H9 (cell line): Measurements from ENCODE around the gene USP12. TPM values are rescaled to one million over a fixed set of nuclear protein-coding genes. Genes with fewer than 3 reads are reported as not detected.

ENCODE experiments used
- DNase-seq: peaks from one replicate; pipeline ENCODE4 v3.0.0-alpha.2; 2017
- H2AFZ ChIP-seq: one replicate; pipeline ENCODE4 v1.6.1; 2013; ENCODE audit warnings: mild to moderate bottlenecking, low read length, control low read depth, moderate library complexity
- H2AK5ac ChIP-seq: 2 replicates; pipeline ENCODE4 v1.6.1; 2013; ENCODE audit warnings: low read length, control low read depth, mixed read lengths; ENCODE audit not compliant: insufficient read length
- H2BK120ac ChIP-seq: one replicate; pipeline ENCODE4 v1.6.1; 2013; ENCODE audit warnings: low read depth, mild to moderate bottlenecking, low read length, control low read depth, inconsistent platforms; ENCODE audit not compliant: poor library complexity, severe bottlenecking
- H2BK12ac ChIP-seq: 2 replicates; pipeline ENCODE4 v1.6.1; 2013; ENCODE audit warnings: low read length, control low read depth, mixed read lengths, low read depth; ENCODE audit not compliant: insufficient read length
- H2BK15ac ChIP-seq: 2 replicates; pipeline ENCODE4 v1.6.1; 2013; ENCODE audit warnings: low read depth, low read length, control low read depth
- H2BK20ac ChIP-seq: one replicate; pipeline ENCODE4 v1.6.1; 2013; ENCODE audit warnings: low read depth, mild to moderate bottlenecking, low read length, control low read depth, inconsistent platforms; ENCODE audit not compliant: poor library complexity, severe bottlenecking
- H2BK5ac ChIP-seq: 2 replicates; pipeline ENCODE4 v1.6.1; 2013; ENCODE audit warnings: low read length, control low read depth, mixed read lengths; ENCODE audit not compliant: insufficient read length
- H3K14ac ChIP-seq: 2 replicates; pipeline ENCODE4 v1.6.1; 2013; ENCODE audit warnings: low read length, control low read depth; ENCODE audit not compliant: insufficient read depth
- H3K18ac ChIP-seq: 2 replicates; pipeline ENCODE4 v1.6.1; 2013; ENCODE audit warnings: low read depth, mild to moderate bottlenecking, mixed read lengths, low read length, control low read depth; ENCODE audit not compliant: insufficient read length
- H3K23ac ChIP-seq: 2 replicates; pipeline ENCODE4 v1.6.1; 2013; ENCODE audit warnings: low read length, control low read depth, mixed read lengths, low read depth; ENCODE audit not compliant: insufficient read length
- H3K23me2 ChIP-seq: 2 replicates; pipeline ENCODE4 v1.6.1; 2013; ENCODE audit warnings: low read depth, mild to moderate bottlenecking, mixed read lengths, low read length, control low read depth; ENCODE audit not compliant: insufficient read length, poor library complexity, severe bottlenecking
- H3K27ac ChIP-seq: 2 replicates; pipeline ENCODE4 v1.5.1; 2013; ENCODE audit warnings: low read length, control low read depth, mixed read lengths, low read depth; ENCODE audit not compliant: insufficient read length
- H3K27me3 ChIP-seq: 2 replicates; pipeline ENCODE4 v1.6.1; 2013; ENCODE audit warnings: low read length, control low read depth, inconsistent platforms; ENCODE audit not compliant: insufficient read depth
- H3K4ac ChIP-seq: 2 replicates; pipeline ENCODE4 v1.6.1; 2013; ENCODE audit warnings: low read depth, mild to moderate bottlenecking, control low read depth, inconsistent platforms, low read length, moderate library complexity
- H3K4me1 ChIP-seq: 2 replicates; pipeline ENCODE4 v1.6.1; 2013; ENCODE audit warnings: low read length, control low read depth, inconsistent platforms; ENCODE audit not compliant: insufficient read depth
- H3K4me2 ChIP-seq: 2 replicates; pipeline ENCODE4 v1.6.1; 2013; ENCODE audit warnings: low read length, control low read depth, mixed read lengths; ENCODE audit not compliant: insufficient read length, insufficient read depth
- H3K56ac ChIP-seq: 2 replicates; pipeline ENCODE4 v1.6.1; 2013; ENCODE audit warnings: low read depth, mild to moderate bottlenecking, mixed read lengths, low read length, control low read depth; ENCODE audit not compliant: insufficient read length
- H3K79me1 ChIP-seq: 2 replicates; pipeline ENCODE4 v1.6.1; 2013; ENCODE audit warnings: low read depth, mild to moderate bottlenecking, moderate library complexity, low read length, control low read depth, inconsistent platforms; ENCODE audit not compliant: insufficient read depth, poor library complexity, severe bottlenecking
- H3K79me2 ChIP-seq: 2 replicates; pipeline ENCODE4 v1.6.1; 2013; ENCODE audit warnings: low read length, control low read depth, inconsistent platforms; ENCODE audit not compliant: insufficient read depth
- H3K9ac ChIP-seq: 2 replicates; pipeline ENCODE4 v1.6.1; 2013; ENCODE audit warnings: low read length, control low read depth, mixed read lengths; ENCODE audit not compliant: insufficient read length; ENCODE audit errors: extremely low read depth
- H3K9me3 ChIP-seq: one replicate; pipeline ENCODE4 v1.6.1; 2013; ENCODE audit warnings: low read depth, low read length, inconsistent platforms; ENCODE audit not compliant: control insufficient read depth
- H3T11ph ChIP-seq: one replicate; pipeline ENCODE4 v1.6.1; 2013; ENCODE audit warnings: mild to moderate bottlenecking, low read length, control low read depth, inconsistent platforms
- H4K20me1 ChIP-seq: one replicate; pipeline ENCODE4 v1.6.1; 2013; ENCODE audit not compliant: control insufficient read depth, insufficient read length, insufficient read depth
- H4K5ac ChIP-seq: 2 replicates; pipeline ENCODE4 v1.6.1; 2013; ENCODE audit warnings: low read depth, mild to moderate bottlenecking, mixed read lengths, low read length, control low read depth; ENCODE audit not compliant: insufficient read length
- H4K8ac ChIP-seq: replicated peaks from 2 replicates; pipeline ENCODE4 v1.6.1; 2013; ENCODE audit warnings: low read length, control low read depth, mixed read lengths, low read depth; ENCODE audit not compliant: insufficient read length
- H4K91ac ChIP-seq: 2 replicates; pipeline ENCODE4 v1.6.1; 2013; ENCODE audit warnings: low read depth, mild to moderate bottlenecking, moderate library complexity, mixed read lengths, low read length, control low read depth; ENCODE audit not compliant: insufficient read length
- H3K27ac Mint-ChIP-seq, 3 experiments: 2 replicates in 2 of 3; 3 replicates in 1 of 3; pipeline ENCODE4 v1.8.0; 2020 to 2021; ENCODE audit warnings: mixed read lengths in 3 of 3, mild to moderate bottlenecking in 1 of 3, moderate library complexity in 1 of 3
- H3K27me3 Mint-ChIP-seq: 2 replicates; pipeline ENCODE4 v1.8.0; 2021; ENCODE audit warnings: low read depth, mild to moderate bottlenecking, moderate library complexity, mixed read lengths
- H3K36me3 Mint-ChIP-seq, 3 experiments: 2 replicates in 2 of 3; 3 replicates in 1 of 3; pipeline ENCODE4 v1.8.0; 2020 to 2021; ENCODE audit warnings: low read depth in 3 of 3, mixed read lengths in 3 of 3; ENCODE audit not compliant: insufficient read depth in 1 of 3
- H3K4me1 Mint-ChIP-seq, 2 experiments: 2 replicates each; pipeline ENCODE4 v1.8.0; 2020; ENCODE audit warnings: mixed read lengths in 2 of 2
- H3K4me3 Mint-ChIP-seq, 2 experiments: 2 replicates in 1 of 2; 3 replicates in 1 of 2; pipeline ENCODE4 v1.8.0; 2020 to 2021; ENCODE audit warnings: mild to moderate bottlenecking in 2 of 2, mixed read lengths in 2 of 2, moderate library complexity in 1 of 2
- H3K9me3 Mint-ChIP-seq, 2 experiments: 2 replicates in 1 of 2; 3 replicates in 1 of 2; pipeline ENCODE4 v1.8.0; 2020; ENCODE audit warnings: mild to moderate bottlenecking in 2 of 2, mixed read lengths in 2 of 2, moderate library complexity in 1 of 2
- WGBS: extraction: QIAGEN DNeasy Blood & Tissue Kit; methylation state at CpG from one replicate; pipeline ENCODE4 v1.1.7; 2013; ENCODE audit warnings: missing lambda C conversion rate, low lambda C conversion rate, mixed read lengths; ENCODE audit not compliant: insufficient read length; ENCODE audit errors: extremely low coverage; 5-methylcytosine and 5-hydroxymethylcytosine counted together
- total RNA-seq: library from RNA; stranded (reverse); gene quantifications from 2 replicates; pipeline ENCODE4 v1.2.1, GENCODE V29; 2021
- TF ChIP-seq, protein P1 (sequence below): fragments of 200-600 bp; sonication (generic); conservative IDR thresholded peaks from 3 replicates; pipeline ENCODE4 v1.8.0; 2021; ENCODE audit warnings: antibody characterized with exemption, mild to moderate bottlenecking

The USP12 gene
- total RNA-seq, 1 experiment from 2014 or later, result 24.8 TPM

DNA sequence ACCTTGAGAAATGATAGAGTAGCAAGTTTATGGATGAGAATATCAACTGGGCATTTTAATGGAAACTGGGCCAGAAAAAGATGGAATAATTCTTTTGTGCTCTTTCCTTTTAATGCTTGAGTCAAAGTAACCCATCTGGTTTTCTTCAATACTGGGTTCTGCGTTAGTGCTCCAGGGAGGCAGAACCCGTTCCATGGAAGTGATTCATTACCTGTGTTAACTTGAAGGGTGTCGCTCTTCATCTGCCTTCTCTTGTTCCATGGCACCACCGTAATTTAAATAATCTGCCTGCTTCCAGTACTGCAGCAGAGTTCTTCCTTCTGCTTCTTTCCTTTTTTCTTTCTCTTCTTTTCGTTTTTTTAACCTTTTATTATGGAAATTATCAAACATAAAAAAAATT, 14.7 kb upstream of the USP12 start:
- no peak overlapping the region for H2BK5ac ChIP-seq
- no peak overlapping the region for H2BK120ac ChIP-seq
- no peaks in the 10 kb centered on the region; the same call in 1 of the 2 replicates for H3K27me3 Mint-ChIP-seq
- H3K27ac ChIP-seq, result no peak overlapping the region
- no peak overlapping the region for H3K56ac ChIP-seq
- no peak for DNase-seq
- no peak overlapping the region for H4K8ac ChIP-seq
- H3K27me3 ChIP-seq, result no peaks in the 10 kb centered on the region
- no peaks in the 10 kb centered on the region for H3K79me2 ChIP-seq
- H3K27ac Mint-ChIP-seq, result 0 out of 7 replicates have a peak overlapping the region, but pooled peaks of 2 of the 3 experiments have one; percentile 6 to 7
- H3K9ac ChIP-seq, result no peak overlapping the region
- H3K9me3 Mint-ChIP-seq, result no peaks in the 10 kb centered on the region
- no peak overlapping the region for H3T11ph ChIP-seq
- no peak overlapping the region for H3K4me2 ChIP-seq
- H3K23me2 ChIP-seq, result no peaks in the 10 kb centered on the region
- H3K9me3 ChIP-seq, result no peaks in the 10 kb centered on the region
- H2BK20ac ChIP-seq, result no peak overlapping the region
- no peak overlapping the region for H2AK5ac ChIP-seq
- H4K5ac ChIP-seq, result no peak overlapping the region
- no peaks in the 10 kb centered on the region for H4K20me1 ChIP-seq
- H3K4ac ChIP-seq, result no peak overlapping the region
- no peak overlapping the region for H2BK15ac ChIP-seq
- peaks cover 3 to 8% of the 10 kb centered on the region in 2 experiments; a peak in 3 of 4 replicates for H3K4me1 Mint-ChIP-seq
- no peaks in the 10 kb centered on the region; the same call in 1 of the 2 replicates for H3K4me1 ChIP-seq
- H3K14ac ChIP-seq, result no peak overlapping the region
- no peak overlapping the region for H3K23ac ChIP-seq
- TF ChIP-seq, protein P1, sequence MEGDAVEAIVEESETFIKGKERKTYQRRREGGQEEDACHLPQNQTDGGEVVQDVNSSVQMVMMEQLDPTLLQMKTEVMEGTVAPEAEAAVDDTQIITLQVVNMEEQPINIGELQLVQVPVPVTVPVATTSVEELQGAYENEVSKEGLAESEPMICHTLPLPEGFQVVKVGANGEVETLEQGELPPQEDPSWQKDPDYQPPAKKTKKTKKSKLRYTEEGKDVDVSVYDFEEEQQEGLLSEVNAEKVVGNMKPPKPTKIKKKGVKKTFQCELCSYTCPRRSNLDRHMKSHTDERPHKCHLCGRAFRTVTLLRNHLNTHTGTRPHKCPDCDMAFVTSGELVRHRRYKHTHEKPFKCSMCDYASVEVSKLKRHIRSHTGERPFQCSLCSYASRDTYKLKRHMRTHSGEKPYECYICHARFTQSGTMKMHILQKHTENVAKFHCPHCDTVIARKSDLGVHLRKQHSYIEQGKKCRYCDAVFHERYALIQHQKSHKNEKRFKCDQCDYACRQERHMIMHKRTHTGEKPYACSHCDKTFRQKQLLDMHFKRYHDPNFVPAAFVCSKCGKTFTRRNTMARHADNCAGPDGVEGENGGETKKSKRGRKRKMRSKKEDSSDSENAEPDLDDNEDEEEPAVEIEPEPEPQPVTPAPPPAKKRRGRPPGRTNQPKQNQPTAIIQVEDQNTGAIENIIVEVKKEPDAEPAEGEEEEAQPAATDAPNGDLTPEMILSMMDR, result no peak
- H2BK12ac ChIP-seq, result no peak overlapping the region
- no peak overlapping the region for H2AFZ ChIP-seq
- H3K4me3 Mint-ChIP-seq, result no peak overlapping the region
- H3K18ac ChIP-seq, result no peak overlapping the region
- no peak overlapping the region for H4K91ac ChIP-seq
- no peaks in the 10 kb centered on the region for H3K36me3 Mint-ChIP-seq
- no peaks in the 10 kb centered on the region for H3K79me1 ChIP-seq
- 100% methylated on average over 1 of the region's 5 CpGs for WGBS
